OCI-LY7 (cell line): ENCODE data around the gene GJC3. TPM values are rescaled to one million over a fixed set of nuclear protein-coding genes. Genes with fewer than 3 reads are reported as not detected.

Experiments
- BruUV-seq: library from RNA; stranded (reverse); fragments of 400-500 nt; replicated peaks from 2 replicates; lab custom pipeline; 2021; lab: Mats Ljungman, UMichigan
- CTCF ChIA-PET: fragments of 300-600 bp; sonication (Branson Sonifier 250); formaldehyde crosslinking; loops from one replicate; lab custom pipeline; 2022; ENCODE audit warnings: antibody characterized with exemption; ENCODE audit not compliant: unreplicated experiment; lab: Charles Lee
- POLR2A ChIA-PET: fragments of 300-600 bp; sonication (Branson Sonifier 250); formaldehyde crosslinking; loops from one replicate; lab custom pipeline; 2022; ENCODE audit warnings: antibody characterized with exemption; lab: Charles Lee
- DNase-seq: peaks from one replicate; pipeline ENCODE4 v3.0.0-alpha.2; 2015; ENCODE audit warnings: low spot score
- H2AFZ ChIP-seq: fragments of 200-600 bp; sonication (generic), shearing (Covaris generic); 2 replicates; pipeline ENCODE4 v1.6.1; 2014; ENCODE audit warnings: mild to moderate bottlenecking, antibody characterized with exemption, low read length, moderate library complexity
- H3K27ac ChIP-seq: fragments of 200-600 bp; sonication (generic); 2 replicates; pipeline ENCODE4 v1.5.1; 2014; ENCODE audit warnings: mixed run types, low read depth, mild to moderate bottlenecking, moderate library complexity, low read length, inconsistent platforms; ENCODE audit not compliant: poor library complexity, severe bottlenecking
- H3K36me3 ChIP-seq: fragments of 200-600 bp; sonication (generic); 2 replicates; pipeline ENCODE4 v1.6.1; 2014; ENCODE audit warnings: mild to moderate bottlenecking, antibody characterized with exemption, low read length, moderate library complexity, mixed read lengths; ENCODE audit not compliant: insufficient read depth
- H3K4me1 ChIP-seq: fragments of 200-600 bp; sonication (generic); 2 replicates; pipeline ENCODE4 v1.5.1; 2014; ENCODE audit warnings: mild to moderate bottlenecking, low read length; ENCODE audit not compliant: insufficient read depth, poor library complexity, severe bottlenecking
- H3K4me2 ChIP-seq: fragments of 200-600 bp; sonication (generic); 2 replicates; pipeline ENCODE4 v1.6.1; 2014; ENCODE audit warnings: mild to moderate bottlenecking, low read length
- H3K4me3 ChIP-seq: fragments of 200-600 bp; sonication (generic); 2 replicates; pipeline ENCODE4 v1.5.1; 2014; ENCODE audit warnings: mild to moderate bottlenecking, low read depth, low read length; ENCODE audit not compliant: poor library complexity, severe bottlenecking
- H3K79me2 ChIP-seq: fragments of 200-600 bp; sonication (generic); 2 replicates; pipeline ENCODE4 v1.6.1; 2016; ENCODE audit warnings: low read depth, mild to moderate bottlenecking, low read length, moderate library complexity, mixed read lengths; ENCODE audit not compliant: insufficient read depth
- H3K9me2 ChIP-seq: fragments of 200-600 bp; sonication (generic); 2 replicates; pipeline ENCODE4 v1.6.1; 2016; ENCODE audit warnings: mild to moderate bottlenecking, low read length, mixed read lengths; ENCODE audit not compliant: insufficient read depth
- H3K9me3 ChIP-seq: fragments of 200-600 bp; sonication (generic); 2 replicates; pipeline ENCODE4 v1.6.1; 2014; ENCODE audit warnings: mild to moderate bottlenecking, mixed run types, low read length, mixed read lengths
- H4K20me1 ChIP-seq: fragments of 200-600 bp; sonication (generic); 2 replicates; pipeline ENCODE4 v1.6.1; 2014; ENCODE audit warnings: mild to moderate bottlenecking, antibody characterized with exemption, low read length, moderate library complexity, mixed read lengths; ENCODE audit not compliant: insufficient read depth
- CTCF ChIP-seq: fragments of 200-600 bp; sonication (generic); conservative IDR thresholded peaks from 2 replicates; pipeline ENCODE4 v1.5.1; 2014; ENCODE audit warnings: mild to moderate bottlenecking, antibody characterized with exemption, low read length, moderate library complexity, mixed read lengths
- EZH2phosphoT487 ChIP-seq: fragments of 200-600 bp; sonication (generic); IDR thresholded peaks from 2 replicates; pipeline ENCODE4 v1.6.1; 2018; ENCODE audit warnings: low read depth, borderline replicate concordance, mild to moderate bottlenecking, mixed run types, antibody characterized with exemption, low read length, moderate library complexity, mixed read lengths
- intact Hi-C: fragments of 100-400 bp; cut with micrococcal nuclease; formaldehyde crosslinking; loops from one replicate; pipeline ENCODE4 v1.10.0; 2022; ENCODE audit not compliant: unreplicated experiment
- total RNA-seq, 2 experiments: library from RNA; depleted of rRNA in 1 of 2; stranded (reverse); fragments of >200 nt in 1 of 2; shearing (Covaris generic) in 1 of 2; gene quantifications; 2 replicates each; pipeline ENCODE4 v1.2.3, GENCODE V29; 2014 to 2022

The GJC3 gene
- total RNA-seq, 2 experiments from 2014 or later = not detected

- intact Hi-C loops = no loop called here
- Histone ChIP-seq H3K9me3 (no peaks in the 10 kb centered on the region; the same call in 1 of the 2 replicates), H3K4me1 (peaks cover 12% of the 10 kb centered on the region), H3K4me3 (peak overlapping the region; percentile 24), H3K4me2 (peak overlapping the region; percentile 54), H4K20me1 (no peaks in the 10 kb centered on the region), H3K79me2 (no peaks in the 10 kb centered on the region), H2AFZ (peak overlapping the region; percentile 81; the same call in 1 of the 2 replicates), H3K9me2 (no peaks in the 10 kb centered on the region), H3K36me3 (no peaks in the 10 kb centered on the region), H3K27ac (no peak overlapping the region)
- CTCF ChIA-PET = no interaction called here
- POLR2A ChIA-PET = interaction anchor here (0.6 to 1.4 kb wide), 3 partner anchors 22 to 1175 kb away, joined by 3 to 8 read pairs (median 4); partner anchors contain the start of gene TRIM4
- no TSS peak for BruUV-seq
- TF ChIP-seq EZH2phosphoT487 = no peak
- TF ChIP-seq CTCF = no peak
- DNase-seq = no peak
Observed at GRCh38 chr7:99944497-99945070, 15.2 kb upstream of the GJC3 start.

- H3K9me3 ChIP-seq = peaks cover 6% of the 10 kb centered on the region; the same call in 1 of the 2 replicates
- H3K4me2 ChIP-seq = peak overlapping the region; percentile 54
- H3K79me2 ChIP-seq = no peaks in the 10 kb centered on the region
- peaks cover 12% of the 10 kb centered on the region for H3K4me1 ChIP-seq
- intact Hi-C loops = no loop called here
- H3K27ac ChIP-seq = no peak overlapping the region
- H4K20me1 ChIP-seq = no peaks in the 10 kb centered on the region
- H3K9me2 ChIP-seq = no peaks in the 10 kb centered on the region
- TF ChIP-seq EZH2phosphoT487 (no peak), CTCF (no peak)
- no TSS peak for BruUV-seq
- ChIA-PET POLR2A (interaction anchor here (0.6 to 1.7 kb wide), 4 partner anchors 12 to 1176 kb away, joined by 3 to 8 read pairs (median 6); partner anchors contain the start of gene TRIM4), CTCF (no interaction called here)
- peak overlapping the region; percentile 81 for H2AFZ ChIP-seq
- H3K36me3 ChIP-seq = no peaks in the 10 kb centered on the region
- peak; percentile 57 for DNase-seq
- H3K4me3 ChIP-seq = peak overlapping the region; percentile 24
Observed at GRCh38 chr7:99943641-99944496, 14.4 kb upstream of the GJC3 start.
